GM12878 (cell line): Measurements from ENCODE around the gene DLL1. TPM values are rescaled to one million over a fixed set of nuclear protein-coding genes. Genes with fewer than 3 reads are reported as not detected.

Experiments used
- ESRRA ChIP-seq: IDR thresholded peaks from 2 replicates; pipeline ENCODE4 v1.6.1; 2012; ENCODE audit warnings: mild to moderate bottlenecking, low read length, improper control_type of control experiment
- MEF2A ChIP-seq: IDR thresholded peaks from 2 replicates; pipeline ENCODE4 v1.6.1; 2011; ENCODE audit warnings: low read depth, mild to moderate bottlenecking, low read length, moderate library complexity; ENCODE audit not compliant: insufficient read depth
- MXI1 ChIP-seq: fragments of 150-350 bp; IDR thresholded peaks from 2 replicates; pipeline ENCODE4 v1.6.1; 2011; ENCODE audit warnings: low read depth, mild to moderate bottlenecking, inconsistent platforms, low read length, improper control_type of control experiment
- MYB ChIP-seq: fragments of 150-350 bp; IDR thresholded peaks from 2 replicates; pipeline ENCODE4 v1.6.1; 2014; ENCODE audit warnings: mild to moderate bottlenecking, low read depth, low read length, borderline replicate concordance
- PAX5 ChIP-seq: IDR thresholded peaks from 2 replicates; pipeline ENCODE4 v1.6.1; 2011; ENCODE audit warnings: low read depth, low read length, borderline replicate concordance
- RB1 ChIP-seq: fragments of 450-650 bp; formaldehyde crosslinking; IDR thresholded peaks from 2 replicates; pipeline ENCODE4 v1.6.1; 2017; ENCODE audit warnings: mild to moderate bottlenecking, borderline replicate concordance
- RELA ChIP-seq: fragments of 450-650 bp; IDR thresholded peaks from 2 replicates; pipeline ENCODE4 v1.8.0; 2014; ENCODE audit warnings: borderline replicate concordance; ENCODE audit not compliant: partially characterized antibody
- SMC3 ChIP-seq: IDR thresholded peaks from 2 replicates; pipeline ENCODE4 v1.6.1; 2011; ENCODE audit warnings: low read length, improper control_type of control experiment, borderline replicate concordance
- polyA plus RNA-seq, 11 experiments: library from polyadenylated mRNA; depleted of rRNA in 4 of 11; unstranded in 6 of 11; stranded (reverse) in 5 of 11; fragments of >200 nt; fragmentation: Nextera tagmentation in 4 of 11; fragmentation: Illumina TruSeq in 1 of 11; extraction: Ambion mirVana in 4 of 11; extraction: Trizol in 1 of 11; gene quantifications; 1 replicate in 1 of 11; 2 replicates in 10 of 11; pipeline versions ENCODE4 v1.2.1 to v1.2.3, GENCODE V29; 2011 to 2016; ENCODE audit warnings: inconsistent platforms in 2 of 11, missing spikeins in 2 of 11, low read depth in 1 of 11
- total RNA-seq, 4 experiments: library from RNA; depleted of rRNA in 3 of 4; stranded (reverse); fragments of >200 nt in 3 of 4; fragmentation: Illumina TruSeq in 1 of 4; extraction: Trizol in 1 of 4; gene quantifications; 2 replicates each; pipeline versions ENCODE4 v1.2.1 to v1.2.3, GENCODE V29; 2013 to 2021
- TF ChIP-seq, protein P1 (sequence below): fragments of 450-650 bp; IDR thresholded peaks from 2 replicates; pipeline ENCODE4 v1.6.1; 2016; ENCODE audit warnings: mild to moderate bottlenecking, moderate library complexity, borderline replicate concordance
- TF ChIP-seq, protein P2 (sequence below): fragments of 450-650 bp; formaldehyde crosslinking; IDR thresholded peaks from 2 replicates; pipeline ENCODE4 v1.5.0; 2022; ENCODE audit warnings: mild to moderate bottlenecking, missing genetic modification characterization
- TF ChIP-seq, protein P3 (sequence below): fragments of 150-350 bp; IDR thresholded peaks from 2 replicates; pipeline ENCODE4 v1.6.1; 2016; ENCODE audit warnings: low read depth, low read length
- TF ChIP-seq, protein P4 (sequence below): fragments of 450-650 bp; IDR thresholded peaks from 2 replicates; pipeline ENCODE4 v1.6.1; 2014; ENCODE audit warnings: mild to moderate bottlenecking
- TF ChIP-seq, protein P5 (sequence below): fragments of 450-650 bp; IDR thresholded peaks from 2 replicates; pipeline ENCODE4 v1.6.1; 2017; ENCODE audit warnings: low read depth, mild to moderate bottlenecking, moderate library complexity

DLL1 gene
- total and polyA plus RNA-seq, 10 of the 15 experiments (the other 5 are each of a cell fraction or from before 2014, with no cell fraction given): 0.02 to 0.80 (median 0.19) TPM

DNA sequence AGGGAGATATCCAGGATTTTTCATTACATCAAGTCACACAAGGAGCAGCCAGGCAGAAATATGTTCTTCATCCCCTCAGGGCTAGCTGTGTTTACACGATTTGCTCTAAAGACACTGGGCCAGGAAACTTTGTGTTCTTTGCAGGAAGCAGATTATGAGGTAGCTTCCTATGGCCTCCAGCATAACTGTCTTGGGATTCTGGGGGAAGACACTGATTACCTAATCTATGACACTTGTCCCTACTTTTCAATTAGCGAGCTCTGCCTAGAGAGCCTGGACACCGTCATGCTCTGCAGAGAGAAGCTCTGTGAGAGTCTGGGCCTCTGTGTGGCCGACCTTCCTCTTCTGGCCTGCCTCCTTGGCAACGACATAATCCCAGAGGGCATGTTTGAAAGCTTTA, 26.8 kb upstream of the DLL1 start (continued):
- TF ChIP-seq, protein P1, sequence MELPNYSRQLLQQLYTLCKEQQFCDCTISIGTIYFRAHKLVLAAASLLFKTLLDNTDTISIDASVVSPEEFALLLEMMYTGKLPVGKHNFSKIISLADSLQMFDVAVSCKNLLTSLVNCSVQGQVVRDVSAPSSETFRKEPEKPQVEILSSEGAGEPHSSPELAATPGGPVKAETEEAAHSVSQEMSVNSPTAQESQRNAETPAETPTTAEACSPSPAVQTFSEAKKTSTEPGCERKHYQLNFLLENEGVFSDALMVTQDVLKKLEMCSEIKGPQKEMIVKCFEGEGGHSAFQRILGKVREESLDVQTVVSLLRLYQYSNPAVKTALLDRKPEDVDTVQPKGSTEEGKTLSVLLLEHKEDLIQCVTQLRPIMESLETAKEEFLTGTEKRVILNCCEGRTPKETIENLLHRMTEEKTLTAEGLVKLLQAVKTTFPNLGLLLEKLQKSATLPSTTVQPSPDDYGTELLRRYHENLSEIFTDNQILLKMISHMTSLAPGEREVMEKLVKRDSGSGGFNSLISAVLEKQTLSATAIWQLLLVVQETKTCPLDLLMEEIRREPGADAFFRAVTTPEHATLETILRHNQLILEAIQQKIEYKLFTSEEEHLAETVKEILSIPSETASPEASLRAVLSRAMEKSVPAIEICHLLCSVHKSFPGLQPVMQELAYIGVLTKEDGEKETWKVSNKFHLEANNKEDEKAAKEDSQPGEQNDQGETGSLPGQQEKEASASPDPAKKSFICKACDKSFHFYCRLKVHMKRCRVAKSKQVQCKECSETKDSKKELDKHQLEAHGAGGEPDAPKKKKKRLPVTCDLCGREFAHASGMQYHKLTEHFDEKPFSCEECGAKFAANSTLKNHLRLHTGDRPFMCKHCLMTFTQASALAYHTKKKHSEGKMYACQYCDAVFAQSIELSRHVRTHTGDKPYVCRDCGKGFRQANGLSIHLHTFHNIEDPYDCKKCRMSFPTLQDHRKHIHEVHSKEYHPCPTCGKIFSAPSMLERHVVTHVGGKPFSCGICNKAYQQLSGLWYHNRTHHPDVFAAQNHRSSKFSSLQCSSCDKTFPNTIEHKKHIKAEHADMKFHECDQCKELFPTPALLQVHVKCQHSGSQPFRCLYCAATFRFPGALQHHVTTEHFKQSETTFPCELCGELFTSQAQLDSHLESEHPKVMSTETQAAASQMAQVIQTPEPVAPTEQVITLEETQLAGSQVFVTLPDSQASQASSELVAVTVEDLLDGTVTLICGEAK: no peak
- TF ChIP-seq ESRRA: no peak
- TF ChIP-seq, protein P2, sequence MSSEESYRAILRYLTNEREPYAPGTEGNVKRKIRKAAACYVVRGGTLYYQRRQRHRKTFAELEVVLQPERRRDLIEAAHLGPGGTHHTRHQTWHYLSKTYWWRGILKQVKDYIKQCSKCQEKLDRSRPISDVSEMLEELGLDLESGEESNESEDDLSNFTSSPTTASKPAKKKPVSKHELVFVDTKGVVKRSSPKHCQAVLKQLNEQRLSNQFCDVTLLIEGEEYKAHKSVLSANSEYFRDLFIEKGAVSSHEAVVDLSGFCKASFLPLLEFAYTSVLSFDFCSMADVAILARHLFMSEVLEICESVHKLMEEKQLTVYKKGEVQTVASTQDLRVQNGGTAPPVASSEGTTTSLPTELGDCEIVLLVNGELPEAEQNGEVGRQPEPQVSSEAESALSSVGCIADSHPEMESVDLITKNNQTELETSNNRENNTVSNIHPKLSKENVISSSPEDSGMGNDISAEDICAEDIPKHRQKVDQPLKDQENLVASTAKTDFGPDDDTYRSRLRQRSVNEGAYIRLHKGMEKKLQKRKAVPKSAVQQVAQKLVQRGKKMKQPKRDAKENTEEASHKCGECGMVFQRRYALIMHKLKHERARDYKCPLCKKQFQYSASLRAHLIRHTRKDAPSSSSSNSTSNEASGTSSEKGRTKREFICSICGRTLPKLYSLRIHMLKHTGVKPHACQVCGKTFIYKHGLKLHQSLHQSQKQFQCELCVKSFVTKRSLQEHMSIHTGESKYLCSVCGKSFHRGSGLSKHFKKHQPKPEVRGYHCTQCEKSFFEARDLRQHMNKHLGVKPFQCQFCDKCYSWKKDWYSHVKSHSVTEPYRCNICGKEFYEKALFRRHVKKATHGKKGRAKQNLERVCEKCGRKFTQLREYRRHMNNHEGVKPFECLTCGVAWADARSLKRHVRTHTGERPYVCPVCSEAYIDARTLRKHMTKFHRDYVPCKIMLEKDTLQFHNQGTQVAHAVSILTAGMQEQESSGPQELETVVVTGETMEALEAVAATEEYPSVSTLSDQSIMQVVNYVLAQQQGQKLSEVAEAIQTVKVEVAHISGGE (CRISPR knock-in tag): no peak
- no peak for TF ChIP-seq RELA
- TF ChIP-seq, protein P3, sequence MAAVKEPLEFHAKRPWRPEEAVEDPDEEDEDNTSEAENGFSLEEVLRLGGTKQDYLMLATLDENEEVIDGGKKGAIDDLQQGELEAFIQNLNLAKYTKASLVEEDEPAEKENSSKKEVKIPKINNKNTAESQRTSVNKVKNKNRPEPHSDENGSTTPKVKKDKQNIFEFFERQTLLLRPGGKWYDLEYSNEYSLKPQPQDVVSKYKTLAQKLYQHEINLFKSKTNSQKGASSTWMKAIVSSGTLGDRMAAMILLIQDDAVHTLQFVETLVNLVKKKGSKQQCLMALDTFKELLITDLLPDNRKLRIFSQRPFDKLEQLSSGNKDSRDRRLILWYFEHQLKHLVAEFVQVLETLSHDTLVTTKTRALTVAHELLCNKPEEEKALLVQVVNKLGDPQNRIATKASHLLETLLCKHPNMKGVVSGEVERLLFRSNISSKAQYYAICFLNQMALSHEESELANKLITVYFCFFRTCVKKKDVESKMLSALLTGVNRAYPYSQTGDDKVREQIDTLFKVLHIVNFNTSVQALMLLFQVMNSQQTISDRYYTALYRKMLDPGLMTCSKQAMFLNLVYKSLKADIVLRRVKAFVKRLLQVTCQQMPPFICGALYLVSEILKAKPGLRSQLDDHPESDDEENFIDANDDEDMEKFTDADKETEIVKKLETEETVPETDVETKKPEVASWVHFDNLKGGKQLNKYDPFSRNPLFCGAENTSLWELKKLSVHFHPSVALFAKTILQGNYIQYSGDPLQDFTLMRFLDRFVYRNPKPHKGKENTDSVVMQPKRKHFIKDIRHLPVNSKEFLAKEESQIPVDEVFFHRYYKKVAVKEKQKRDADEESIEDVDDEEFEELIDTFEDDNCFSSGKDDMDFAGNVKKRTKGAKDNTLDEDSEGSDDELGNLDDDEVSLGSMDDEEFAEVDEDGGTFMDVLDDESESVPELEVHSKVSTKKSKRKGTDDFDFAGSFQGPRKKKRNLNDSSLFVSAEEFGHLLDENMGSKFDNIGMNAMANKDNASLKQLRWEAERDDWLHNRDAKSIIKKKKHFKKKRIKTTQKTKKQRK: no peak
- no peak for TF ChIP-seq MXI1
- TF ChIP-seq RB1: no peak
- TF ChIP-seq, protein P4, sequence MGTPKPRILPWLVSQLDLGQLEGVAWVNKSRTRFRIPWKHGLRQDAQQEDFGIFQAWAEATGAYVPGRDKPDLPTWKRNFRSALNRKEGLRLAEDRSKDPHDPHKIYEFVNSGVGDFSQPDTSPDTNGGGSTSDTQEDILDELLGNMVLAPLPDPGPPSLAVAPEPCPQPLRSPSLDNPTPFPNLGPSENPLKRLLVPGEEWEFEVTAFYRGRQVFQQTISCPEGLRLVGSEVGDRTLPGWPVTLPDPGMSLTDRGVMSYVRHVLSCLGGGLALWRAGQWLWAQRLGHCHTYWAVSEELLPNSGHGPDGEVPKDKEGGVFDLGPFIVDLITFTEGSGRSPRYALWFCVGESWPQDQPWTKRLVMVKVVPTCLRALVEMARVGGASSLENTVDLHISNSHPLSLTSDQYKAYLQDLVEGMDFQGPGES: no peak
- TF ChIP-seq, protein P5, sequence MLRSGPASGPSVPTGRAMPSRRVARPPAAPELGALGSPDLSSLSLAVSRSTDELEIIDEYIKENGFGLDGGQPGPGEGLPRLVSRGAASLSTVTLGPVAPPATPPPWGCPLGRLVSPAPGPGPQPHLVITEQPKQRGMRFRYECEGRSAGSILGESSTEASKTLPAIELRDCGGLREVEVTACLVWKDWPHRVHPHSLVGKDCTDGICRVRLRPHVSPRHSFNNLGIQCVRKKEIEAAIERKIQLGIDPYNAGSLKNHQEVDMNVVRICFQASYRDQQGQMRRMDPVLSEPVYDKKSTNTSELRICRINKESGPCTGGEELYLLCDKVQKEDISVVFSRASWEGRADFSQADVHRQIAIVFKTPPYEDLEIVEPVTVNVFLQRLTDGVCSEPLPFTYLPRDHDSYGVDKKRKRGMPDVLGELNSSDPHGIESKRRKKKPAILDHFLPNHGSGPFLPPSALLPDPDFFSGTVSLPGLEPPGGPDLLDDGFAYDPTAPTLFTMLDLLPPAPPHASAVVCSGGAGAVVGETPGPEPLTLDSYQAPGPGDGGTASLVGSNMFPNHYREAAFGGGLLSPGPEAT: no peak
- TF ChIP-seq MEF2A: no peak
- no peak for TF ChIP-seq MYB
- TF ChIP-seq SMC3: no peak
- TF ChIP-seq PAX5: no peak
